Epidermal melanocyte (primary cell): ENCODE data around the gene DUSP8.

Experiments
- DNase-seq: peaks from one replicate; pipeline ENCODE4 v3.0.0; 2011; ENCODE audit warnings: low spot score; ENCODE audit not compliant: insufficient read length

DUSP8 gene

DNA sequence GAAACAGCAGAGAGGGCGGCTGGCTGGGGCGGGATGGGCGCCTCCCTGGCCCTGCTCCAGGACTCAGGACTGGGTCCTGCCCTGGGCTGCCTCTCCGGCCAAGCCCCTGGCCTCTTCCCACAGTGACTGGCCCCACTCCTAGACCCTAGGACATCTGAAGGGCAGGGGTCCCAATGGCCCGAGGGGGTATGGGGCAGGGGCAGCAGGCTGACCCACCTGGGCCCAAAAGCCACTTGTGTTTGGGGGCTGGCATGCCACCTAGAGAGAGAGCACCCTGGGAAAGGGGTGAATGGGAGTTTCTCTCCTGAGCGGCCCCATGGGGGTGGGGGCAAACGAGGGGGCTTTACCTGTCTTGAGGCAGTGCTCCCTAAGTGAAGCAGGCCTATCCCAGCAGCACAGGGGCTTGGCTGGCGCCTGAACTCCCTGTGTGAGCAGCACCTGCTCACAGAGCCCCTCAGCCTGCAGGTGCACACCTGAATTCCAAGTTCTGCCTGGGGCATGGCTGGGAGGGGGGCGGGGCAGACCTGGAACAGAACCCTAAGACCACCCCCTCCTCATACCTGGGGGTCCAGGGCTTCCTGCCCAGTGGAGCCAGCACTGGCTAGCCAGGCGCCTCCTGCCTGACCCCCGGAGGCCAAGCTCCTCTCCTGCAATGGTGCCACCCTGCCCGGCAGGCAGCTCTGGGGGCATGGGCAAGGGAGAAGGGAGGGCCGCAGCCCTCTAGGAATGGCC is 16.9 kb downstream of the DUSP8 start:
- peak; percentile 11 for DNase-seq

GRCh38 chr11:1553808-1554594 is 18.1 kb downstream of the DUSP8 start:
- no peak for DNase-seq

DNA sequence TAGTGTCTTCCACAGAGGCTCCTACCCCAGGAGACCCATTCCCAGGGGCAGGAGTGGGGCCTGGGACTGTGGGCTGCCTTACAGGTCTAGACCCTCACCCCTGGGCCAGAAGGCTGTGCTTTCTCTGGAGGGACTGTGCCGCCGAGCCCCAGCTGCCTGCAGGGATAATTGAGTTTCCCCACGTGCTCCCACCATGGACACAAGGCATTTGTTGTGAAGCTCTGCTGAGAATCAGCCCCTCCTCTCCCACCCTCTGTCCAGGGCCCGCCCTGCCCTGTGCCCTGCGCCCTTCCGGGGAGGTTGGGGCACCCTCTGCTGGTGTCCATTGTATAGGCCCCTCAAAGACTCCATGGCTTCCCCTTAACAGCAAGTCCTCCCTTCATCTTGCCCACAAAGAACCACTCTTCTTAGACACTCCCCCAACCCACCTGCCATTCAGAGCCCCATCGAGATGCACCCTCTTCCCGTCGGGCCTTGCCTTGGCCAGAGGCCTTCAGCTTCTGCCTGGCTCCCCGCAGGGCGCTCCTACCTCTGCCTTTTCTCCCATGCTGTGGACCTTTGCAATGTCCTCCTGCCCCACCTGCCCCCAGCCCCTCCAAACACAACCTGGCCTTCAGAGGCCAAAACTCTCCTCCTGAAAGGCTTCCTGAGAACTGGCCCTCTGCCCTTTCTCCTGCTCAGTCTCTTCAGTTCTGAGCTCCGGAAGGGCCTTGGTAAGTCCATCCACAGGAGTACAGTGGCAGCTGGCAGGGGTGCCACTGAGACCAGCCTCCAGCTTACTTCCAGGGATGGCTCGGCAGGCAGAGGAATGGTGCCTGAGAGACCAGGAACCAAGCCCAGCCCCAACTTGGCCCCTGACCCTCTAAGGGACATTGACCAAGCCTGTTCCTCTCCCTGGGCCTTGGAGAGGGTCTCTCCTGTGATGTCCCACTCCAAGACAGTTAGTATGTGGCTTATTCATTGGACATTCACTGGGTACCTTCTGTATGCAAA is 22.4 kb downstream of the DUSP8 start:
- peak; percentile 92 for DNase-seq

- peak; percentile 77 for DNase-seq
These were observed 23.6 kb downstream of the DUSP8 start for GRCh38 chr11:1548221-1549070.

GRCh38 chr11:1547467-1548098 is 24.5 kb downstream of the DUSP8 start:
- DNase-seq = no peak

DNA sequence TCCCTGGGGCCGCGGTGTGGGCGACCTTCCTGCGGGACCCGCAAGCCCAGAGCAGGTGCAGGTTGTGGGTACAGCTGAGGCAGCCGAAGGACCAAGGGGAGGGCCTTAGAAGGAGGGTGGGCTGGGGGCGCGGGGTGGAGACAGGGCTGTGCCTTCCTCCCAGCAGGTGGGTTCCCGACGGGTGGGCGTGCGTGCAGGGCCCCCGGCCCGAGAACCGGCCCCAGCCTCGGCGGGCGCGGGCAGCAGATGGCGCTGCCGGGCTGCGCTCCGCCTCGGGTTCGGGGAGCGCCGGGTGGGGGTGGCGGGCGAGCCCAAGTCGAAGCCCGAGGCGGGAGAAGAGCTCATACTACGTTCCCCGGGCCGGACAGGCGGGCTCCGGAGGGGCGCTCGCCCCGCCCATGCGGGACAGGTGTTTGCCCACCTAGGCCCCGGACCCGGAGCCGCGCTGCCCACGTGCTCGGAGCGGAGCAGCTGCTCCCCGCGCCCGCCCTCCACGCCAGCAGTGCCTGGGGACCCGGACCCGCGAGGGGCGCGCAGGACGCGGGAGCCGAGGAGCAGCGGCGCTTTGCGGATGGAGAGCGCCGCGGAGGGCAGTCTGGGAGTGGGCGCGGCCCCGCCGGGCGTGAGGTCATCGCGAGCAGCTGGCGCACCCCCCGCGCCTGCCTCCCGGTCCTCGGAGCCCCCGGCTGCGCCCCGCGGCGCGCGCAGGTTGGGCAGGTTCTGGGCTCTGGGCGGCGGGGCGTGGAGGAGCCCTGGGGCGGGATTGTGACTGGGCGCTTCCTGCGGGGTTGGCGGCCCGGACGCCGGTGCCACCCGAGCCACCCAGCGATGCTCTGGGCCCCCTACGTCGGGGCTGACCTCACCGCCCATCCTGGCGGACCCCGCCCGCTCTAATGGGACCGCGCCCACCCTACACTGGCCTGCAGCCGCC is 25.3 kb downstream of the DUSP8 start:
- DNase-seq = no peak

- DNase-seq = no peak
These were observed 26.0 kb downstream of the DUSP8 start for GRCh38 chr11:1546077-1546535.

- DNase-seq = no peak
These were observed 26.6 kb downstream of the DUSP8 start for GRCh38 chr11:1545432-1545831.

GRCh38 chr11:1544536-1544935 is 27.5 kb downstream of the DUSP8 start:
- DNase-seq = no peak

GRCh38 chr11:1543606-1544263 is 28.3 kb downstream of the DUSP8 start:
- DNase-seq = no peak

GRCh38 chr11:1542267-1542666 is 29.8 kb downstream of the DUSP8 start:
- no peak for DNase-seq

GRCh38 chr11:1541474-1542204 is 30.4 kb downstream of the DUSP8 start:
- DNase-seq = no peak

GRCh38 chr11:1540074-1540473 is 32.0 kb downstream of the DUSP8 start:
- DNase-seq = no peak

GRCh38 chr11:1538153-1538552 is 33.9 kb downstream of the DUSP8 start:
- no peak for DNase-seq

- DNase-seq = no peak
These were observed 35.8 kb downstream of the DUSP8 start for GRCh38 chr11:1536065-1536843.

DNA sequence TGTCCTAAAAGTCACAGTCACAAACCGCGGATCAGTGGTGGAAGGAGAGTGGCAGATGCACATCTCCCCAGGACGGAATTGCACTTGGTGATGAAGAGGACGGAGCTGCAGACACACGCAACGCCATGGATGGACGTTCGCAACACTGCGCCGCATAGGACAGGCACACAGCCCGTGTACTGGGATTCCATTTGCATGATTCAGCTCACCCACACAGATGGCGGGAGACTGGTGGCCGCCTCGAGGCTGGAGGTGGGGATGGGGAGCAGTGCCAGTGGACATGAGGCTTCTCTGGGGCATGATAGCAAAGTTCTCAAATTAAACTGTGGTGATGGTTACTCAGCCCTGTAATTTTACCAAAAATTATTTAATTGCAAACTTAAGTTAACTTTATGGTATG is 37.4 kb downstream of the DUSP8 start:
- no peak for DNase-seq

GRCh38 chr11:1534171-1534570 is 37.9 kb downstream of the DUSP8 start:
- DNase-seq = no peak
